GOT3 (cell line): ENCODE measurements around the gene CALY.

Source experiments
- DNase-seq: peaks from one replicate; lab custom pipeline; 2025; ENCODE audit warnings: mixed read lengths; lab: John Stamatoyannopoulos, UW

Gene CALY

DNA sequence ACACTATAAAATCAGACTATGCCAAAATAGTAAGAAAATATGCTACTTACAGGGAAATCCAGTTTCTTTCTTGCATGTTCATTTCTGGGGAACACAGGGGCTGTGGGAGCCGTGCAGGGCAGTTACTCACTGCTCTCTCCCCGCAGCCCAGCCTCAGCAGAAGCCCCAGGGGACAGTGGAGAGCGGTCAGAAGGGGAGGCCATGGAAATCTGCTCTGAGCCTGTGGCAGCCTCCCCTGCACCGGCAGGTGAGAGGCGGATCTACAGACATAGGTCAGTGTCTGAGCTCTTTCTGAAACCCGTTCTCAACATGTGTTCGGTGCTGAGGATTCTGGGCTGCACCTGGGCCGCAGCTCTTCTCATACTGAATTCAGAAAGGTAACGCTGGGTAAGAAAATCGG, 25.1 kb downstream of the CALY start:
- DNase-seq = no peak

- DNase-seq = no peak
Measured at GRCh38 chr10:133310789-133311188, 25.9 kb downstream of the CALY start.

DNA sequence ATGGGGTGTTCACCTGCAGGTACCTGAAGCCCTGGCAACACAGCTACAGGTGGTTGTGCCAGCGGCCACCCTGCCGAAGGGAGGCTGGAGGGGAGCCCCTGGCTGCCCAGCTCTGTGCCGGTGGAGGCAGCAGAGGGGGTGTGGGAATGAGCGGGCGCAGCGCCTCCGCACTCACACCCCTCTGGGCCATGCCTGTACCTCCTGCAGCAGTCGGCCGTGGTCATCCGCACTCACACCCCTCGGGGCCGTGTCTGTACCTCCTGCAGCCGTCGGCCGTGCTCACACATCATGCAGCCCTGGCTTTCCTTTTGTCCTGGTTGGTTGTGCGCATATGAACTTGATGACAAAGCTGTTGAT, 26.3 kb downstream of the CALY start:
- DNase-seq = no peak

- no peak for DNase-seq
Measured at GRCh38 chr10:133309720-133310398, 26.8 kb downstream of the CALY start.

DNA sequence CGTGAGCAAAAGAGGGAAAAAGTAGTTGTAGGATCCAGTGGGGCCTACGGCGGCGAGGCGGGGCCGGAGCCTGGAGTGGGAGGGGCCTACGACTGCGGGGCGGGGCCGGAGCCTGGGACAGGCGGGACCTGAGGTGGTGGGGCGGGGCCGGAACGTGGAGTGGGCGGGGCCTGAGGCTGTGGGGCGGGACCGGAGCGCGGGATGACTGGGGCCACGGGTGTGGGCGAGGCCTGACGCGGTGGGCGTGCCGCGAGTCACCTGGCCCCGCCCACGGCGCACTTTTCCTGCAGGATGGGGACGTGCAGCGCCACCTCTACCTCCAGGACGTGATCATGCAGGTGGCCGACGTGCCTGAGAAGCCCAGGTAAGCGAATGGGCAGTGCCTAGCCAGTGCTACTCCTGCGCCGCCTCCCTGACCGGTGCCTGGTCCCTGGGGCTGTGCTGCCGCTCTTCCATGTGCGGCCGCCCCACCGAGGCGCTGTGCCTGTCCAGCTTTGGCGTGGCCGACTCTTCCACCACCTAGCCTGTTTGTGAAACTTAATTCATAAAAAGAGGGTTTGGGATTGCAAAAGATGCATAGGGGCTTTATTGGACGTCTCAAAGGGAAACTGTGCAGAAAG, 27.5 kb downstream of the CALY start:
- DNase-seq = peak; percentile 87

- DNase-seq = peak; percentile 87
Measured at GRCh38 chr10:133308421-133309099, 28.1 kb downstream of the CALY start, which contains the start of the genes TUBGCP2 and ZNF511. TSS of gene TUBGCP2 (minus strand) at chr10:133308872. CDS start at chr10:133302941, 5,931 bp downstream. TSS of gene ZNF511 (plus strand) at chr10:133308914. CDS start at chr10:133308944, 30 bp downstream.

- no peak for DNase-seq
Measured at GRCh38 chr10:133307776-133308420, 28.8 kb downstream of the CALY start.

DNA sequence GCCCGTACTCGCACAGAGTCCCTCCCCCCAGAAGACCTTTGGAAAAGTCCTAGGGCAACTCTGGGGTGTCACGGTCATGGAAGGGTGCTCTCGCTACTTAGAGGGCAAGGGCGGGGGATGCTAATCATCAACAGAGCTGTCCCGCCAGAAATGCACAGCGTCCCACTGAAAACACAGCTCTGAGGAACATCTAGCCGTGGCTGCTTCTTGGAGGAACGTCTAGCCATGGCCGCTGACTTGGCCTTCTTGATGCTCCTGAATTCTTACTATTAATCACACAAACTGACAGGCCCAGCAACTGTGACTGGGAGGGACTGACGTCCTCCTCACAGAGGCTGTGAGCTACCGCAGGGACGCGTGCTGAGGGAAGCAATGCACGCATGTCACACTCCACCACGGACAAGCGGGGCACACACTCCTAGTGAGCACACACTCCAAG, 29.7 kb downstream of the CALY start:
- no peak for DNase-seq

DNA sequence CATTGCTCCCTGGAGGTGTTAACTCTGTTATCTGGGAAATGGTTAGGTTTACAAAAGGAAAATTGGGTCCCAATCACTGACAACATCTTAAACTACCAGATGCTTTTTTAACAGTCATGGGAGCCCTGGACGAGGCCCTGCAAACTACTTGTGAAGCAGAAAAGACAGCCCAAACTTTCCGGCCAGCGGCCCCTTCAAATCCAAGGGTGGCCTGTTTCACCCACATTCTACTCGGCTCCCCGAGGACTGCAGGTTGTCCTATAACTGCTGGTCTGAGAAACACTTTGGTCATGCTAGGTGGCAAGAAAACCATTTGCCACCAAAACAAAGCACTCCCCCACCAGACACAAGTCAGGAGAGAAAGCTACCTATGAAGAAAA, 30.6 kb downstream of the CALY start:
- DNase-seq = no peak

GRCh38 chr10:133303206-133303605, 33.5 kb downstream of the CALY start:
- no peak for DNase-seq

DNA sequence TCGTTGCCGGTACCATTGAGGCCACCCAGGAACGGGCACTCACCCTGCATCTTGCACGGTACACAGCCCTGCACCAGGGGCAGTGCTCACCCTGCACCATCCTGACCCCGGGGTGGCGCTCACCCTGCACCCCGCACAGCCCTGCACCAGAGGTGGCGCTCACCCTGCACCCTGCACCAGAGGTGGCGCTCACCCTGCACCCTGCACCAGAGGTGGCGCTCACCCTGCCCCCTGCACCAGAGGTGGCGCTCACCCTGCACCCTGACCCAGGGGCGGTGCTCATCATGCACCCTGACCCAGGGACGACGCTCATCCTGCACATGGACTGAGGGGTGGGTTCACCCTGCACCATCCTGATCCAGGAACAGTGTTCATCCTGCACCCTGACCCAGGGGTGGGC, 34.5 kb downstream of the CALY start:
- no peak for DNase-seq

DNA sequence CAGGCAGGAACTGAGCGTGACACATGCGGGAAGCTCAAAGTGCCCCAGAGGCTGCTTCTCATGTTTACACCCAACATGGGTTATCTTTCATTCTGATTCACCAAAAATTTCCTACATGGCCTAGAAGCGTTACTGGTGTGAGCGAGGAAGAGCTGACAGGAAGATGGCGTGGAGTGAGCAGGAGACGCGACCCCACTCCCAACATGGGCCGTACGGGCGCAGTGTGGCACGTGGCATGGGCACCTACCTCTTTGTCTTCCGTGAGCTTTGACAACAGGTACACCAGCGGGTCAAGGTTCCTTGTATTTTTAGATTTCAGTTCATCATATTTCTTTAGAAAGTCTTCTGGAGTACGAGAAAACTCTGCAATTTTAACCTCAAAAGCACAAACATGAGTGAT, 37.0 kb downstream of the CALY start:
- no peak for DNase-seq

- no peak for DNase-seq
Measured at GRCh38 chr10:133299224-133299623, 37.5 kb downstream of the CALY start.

DNA sequence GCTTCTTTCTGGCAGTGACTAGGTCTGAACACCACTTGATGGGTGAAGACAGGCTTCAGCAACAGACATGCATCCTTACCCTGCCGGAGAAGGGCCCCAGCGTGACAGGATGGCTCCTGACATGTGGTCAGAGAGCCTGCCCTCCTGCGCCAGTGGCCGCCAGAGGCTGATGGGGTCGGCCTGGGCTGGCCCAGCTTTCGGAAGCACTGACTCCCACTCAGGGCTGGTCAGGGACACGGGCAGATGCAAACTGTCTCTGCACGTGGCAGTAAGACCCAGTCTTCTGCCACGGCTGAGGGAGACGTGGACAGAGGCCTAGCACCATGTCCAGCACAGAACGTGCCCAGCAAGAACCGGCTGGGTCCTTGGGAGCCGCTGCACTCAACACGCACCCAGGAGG, 38.2 kb downstream of the CALY start:
- DNase-seq = no peak

- DNase-seq = no peak
Measured at GRCh38 chr10:133297504-133297903, 39.2 kb downstream of the CALY start.

GRCh38 chr10:133295426-133296320, 41.0 kb downstream of the CALY start:
- no peak for DNase-seq

GRCh38 chr10:133294189-133294588, 42.5 kb downstream of the CALY start:
- DNase-seq = no peak

DNA sequence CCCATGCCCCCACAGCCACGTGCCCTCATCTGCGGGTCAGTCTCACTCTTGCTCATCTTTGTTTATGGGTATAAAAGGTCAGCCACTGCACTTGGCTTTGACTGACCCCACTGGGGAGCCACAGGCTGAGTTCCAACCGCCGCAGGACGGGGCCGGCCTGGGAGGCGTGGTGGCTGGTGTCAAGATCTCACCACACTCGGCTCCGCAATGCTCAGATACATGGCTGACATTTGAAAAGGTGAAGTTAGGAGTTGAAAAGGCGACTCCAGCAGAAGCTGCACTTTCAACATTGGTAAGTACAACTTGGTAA, 42.9 kb downstream of the CALY start:
- DNase-seq = no peak

DNA sequence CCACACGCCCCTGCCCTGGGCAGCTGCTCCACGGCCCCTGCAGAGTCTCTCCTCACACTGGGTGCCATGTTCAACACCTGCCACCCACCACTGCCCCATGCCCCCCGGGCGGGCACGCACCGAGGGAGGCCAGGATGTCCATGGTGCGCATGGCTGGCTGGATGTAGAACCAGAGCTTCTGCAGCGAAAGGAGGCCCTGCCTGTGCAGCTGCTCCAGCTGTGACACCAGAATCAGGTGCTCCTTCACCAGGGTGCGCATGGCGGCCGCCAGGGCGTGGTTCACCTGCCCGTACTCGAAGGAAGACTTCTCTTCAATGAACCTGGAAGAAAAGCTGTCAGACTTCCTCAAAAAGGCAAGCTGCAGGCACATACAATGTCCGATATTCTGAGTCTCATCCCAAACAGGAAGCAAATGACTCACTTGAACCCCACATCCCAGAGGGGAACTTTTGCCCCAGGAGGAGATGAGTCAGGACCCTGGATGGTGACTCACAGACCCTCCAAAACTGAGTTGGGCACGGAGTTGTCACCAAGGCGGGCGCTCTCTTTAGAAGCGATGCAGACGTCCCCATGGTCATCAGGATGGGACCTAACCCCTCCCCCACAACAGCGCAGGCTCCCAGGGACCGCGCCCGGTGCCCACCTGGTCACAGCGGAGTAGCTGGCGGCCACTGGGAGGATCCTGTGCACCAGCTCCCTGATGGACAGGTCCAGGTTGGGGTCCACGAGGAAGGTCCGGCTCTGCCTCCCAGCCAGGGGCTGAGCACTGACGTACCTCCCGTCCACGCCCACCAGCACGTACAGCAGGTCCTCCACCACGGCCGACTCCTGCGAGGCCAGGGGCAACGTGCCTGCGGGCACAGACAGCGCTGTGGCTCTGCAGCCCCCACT, 43.5 kb downstream of the CALY start:
- DNase-seq = no peak

- DNase-seq = no peak
Measured at GRCh38 chr10:133289761-133290160, 46.9 kb downstream of the CALY start.
